GM12801 (cell line): Measurements from ENCODE around the gene ASF1B.

Experiments used
- CTCF ChIP-seq: IDR thresholded peaks from one replicate; pipeline ENCODE4 v1.5.1; 2011; ENCODE audit warnings: control low read depth; ENCODE audit not compliant: insufficient read length; ENCODE audit errors: extremely low read depth

Gene ASF1B

GRCh38 chr19:14097532-14098151, 38.7 kb downstream of the ASF1B start:
- TF ChIP-seq CTCF: no peak

- no peak for TF ChIP-seq CTCF
Observed at GRCh38 chr19:14096272-14096992, 40.0 kb downstream of the ASF1B start.

- TF ChIP-seq CTCF: no peak
Observed at GRCh38 chr19:14094854-14095253, 41.5 kb downstream of the ASF1B start.

GRCh38 chr19:14093117-14093823, 43.1 kb downstream of the ASF1B start:
- no peak for TF ChIP-seq CTCF

- no peak for TF ChIP-seq CTCF
Observed at GRCh38 chr19:14091813-14092462, 44.5 kb downstream of the ASF1B start.

- no peak for TF ChIP-seq CTCF
Observed at GRCh38 chr19:14091081-14091812, 45.1 kb downstream of the ASF1B start.

- no peak for TF ChIP-seq CTCF
Observed at GRCh38 chr19:14090509-14091080, 45.8 kb downstream of the ASF1B start, which contains the start of gene SAMD1. SAMD1 (minus strand) TSS chr19:14090751.
